ENCODE results near the gene MYO1H. TPM values are rescaled to one million over a fixed set of nuclear protein-coding genes. Genes with fewer than 3 reads are reported as not detected.
"Not testable (repeated sequence)": the region's sequence is repeated elsewhere in the genome, so short reads cannot be mapped to it uniquely, and the experiment has no call there.

Gene MYO1H
- total RNA-seq, 1 donor = not detected

DNA sequence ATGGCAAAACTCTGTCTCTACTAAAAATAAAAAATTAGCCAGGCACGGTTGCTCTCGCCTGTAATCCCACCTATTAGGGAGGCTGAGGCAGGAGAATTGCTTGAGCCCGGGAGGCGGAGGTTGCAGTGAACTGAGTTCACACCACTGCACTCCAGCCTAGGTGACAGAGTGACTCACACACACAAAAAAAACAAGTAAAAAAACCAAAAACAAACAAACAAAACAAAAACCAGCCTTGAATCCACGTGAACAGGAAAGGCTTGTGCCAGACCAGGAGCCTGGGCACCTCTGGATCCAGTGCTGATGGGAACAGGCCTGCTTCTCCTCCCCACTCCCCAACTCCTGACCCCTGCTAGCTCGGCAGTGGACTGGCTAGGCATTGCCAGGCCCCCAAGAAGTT is 42.2 kb upstream of the MYO1H start:
- no peak for DNase-seq (ENCODE audit: low read depth)
- TF ChIP-seq, protein P1, sequence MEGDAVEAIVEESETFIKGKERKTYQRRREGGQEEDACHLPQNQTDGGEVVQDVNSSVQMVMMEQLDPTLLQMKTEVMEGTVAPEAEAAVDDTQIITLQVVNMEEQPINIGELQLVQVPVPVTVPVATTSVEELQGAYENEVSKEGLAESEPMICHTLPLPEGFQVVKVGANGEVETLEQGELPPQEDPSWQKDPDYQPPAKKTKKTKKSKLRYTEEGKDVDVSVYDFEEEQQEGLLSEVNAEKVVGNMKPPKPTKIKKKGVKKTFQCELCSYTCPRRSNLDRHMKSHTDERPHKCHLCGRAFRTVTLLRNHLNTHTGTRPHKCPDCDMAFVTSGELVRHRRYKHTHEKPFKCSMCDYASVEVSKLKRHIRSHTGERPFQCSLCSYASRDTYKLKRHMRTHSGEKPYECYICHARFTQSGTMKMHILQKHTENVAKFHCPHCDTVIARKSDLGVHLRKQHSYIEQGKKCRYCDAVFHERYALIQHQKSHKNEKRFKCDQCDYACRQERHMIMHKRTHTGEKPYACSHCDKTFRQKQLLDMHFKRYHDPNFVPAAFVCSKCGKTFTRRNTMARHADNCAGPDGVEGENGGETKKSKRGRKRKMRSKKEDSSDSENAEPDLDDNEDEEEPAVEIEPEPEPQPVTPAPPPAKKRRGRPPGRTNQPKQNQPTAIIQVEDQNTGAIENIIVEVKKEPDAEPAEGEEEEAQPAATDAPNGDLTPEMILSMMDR (IDR thresholded peaks at IDR 0.05; ENCODE audit: insufficient read depth, low read depth, low read length) = no peak
- no peak overlapping the region for H3K4me3 ChIP-seq (ENCODE audit: low read depth, low read length)

DNA sequence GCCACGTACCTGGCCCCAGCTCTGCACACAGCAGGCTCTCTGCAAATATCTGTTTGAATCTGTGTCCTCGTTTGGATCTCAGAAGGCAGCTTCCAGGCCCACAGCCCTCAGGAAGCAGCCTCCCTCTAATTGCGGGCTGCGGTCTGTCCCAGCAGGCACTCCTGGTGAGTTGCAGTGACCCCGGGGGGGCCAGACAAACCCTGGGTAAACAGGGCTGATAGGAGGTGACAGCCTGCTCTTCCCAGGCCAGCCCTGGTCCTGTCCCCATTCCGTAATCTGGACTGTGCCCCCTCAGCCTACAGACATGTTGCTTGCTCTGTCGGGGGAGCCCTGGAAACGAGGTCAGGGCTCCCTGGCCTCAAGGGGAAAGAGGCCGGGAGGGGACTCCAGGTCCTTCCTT is 40.6 kb upstream of the MYO1H start:
- TF ChIP-seq, protein P1 (IDR thresholded peaks at IDR 0.05; ENCODE audit: insufficient read depth, low read depth, low read length) = no peak
- no peak for DNase-seq (ENCODE audit: low read depth)
- no peak overlapping the region for H3K4me3 ChIP-seq (ENCODE audit: low read depth, low read length)

DNA sequence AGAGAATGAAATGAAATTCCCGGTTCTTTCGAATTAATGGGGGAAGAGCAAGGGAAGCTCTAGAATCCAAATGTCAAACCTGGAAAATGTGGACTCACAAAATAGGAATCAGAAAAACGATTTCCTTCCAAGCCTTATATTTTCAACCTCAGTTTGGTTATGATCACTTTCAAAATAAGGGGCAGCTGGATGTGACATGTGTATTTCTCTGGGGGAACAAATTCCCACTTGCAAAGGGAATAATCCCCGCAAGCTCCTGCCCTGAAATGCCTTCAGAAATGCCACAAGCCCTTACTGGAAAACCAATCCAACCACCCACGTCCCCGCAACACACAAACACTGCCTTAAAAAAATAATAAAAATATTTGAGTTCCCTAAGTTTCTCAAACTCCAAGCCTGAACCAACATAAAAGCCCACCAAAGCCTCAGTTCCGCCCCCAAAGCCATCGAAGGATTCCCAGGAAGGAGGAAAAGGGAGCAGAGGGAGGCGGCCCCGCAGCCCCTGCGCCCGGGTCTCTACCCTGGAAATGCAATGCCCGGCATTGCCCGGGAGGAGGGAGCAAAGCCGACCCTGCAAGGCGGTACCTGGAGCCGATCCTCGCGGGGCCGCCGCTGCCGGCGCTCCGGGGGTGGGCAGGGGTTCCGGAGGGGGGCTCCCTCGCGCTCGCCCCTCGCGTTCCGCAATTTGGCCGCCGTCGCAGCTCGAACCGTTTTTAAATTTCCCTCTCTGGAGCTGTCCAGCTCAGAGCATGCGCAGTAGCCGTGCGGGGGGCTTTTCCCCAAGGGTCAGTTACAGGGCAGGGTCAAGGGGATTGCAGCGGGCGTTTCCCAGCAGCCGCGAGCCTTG is 38.9 kb upstream of the MYO1H start, which contains the start of gene FOXN4:
Gene FOXN4, minus strand, starts transcription at position 751 of the 847 bp plus-strand sequence. CDS start 963 bp downstream, outside the sequence.
- no peak within 1 kb of the TSS for H3K4me3 ChIP-seq (ENCODE audit: low read depth, low read length)
- DNase-seq (ENCODE audit: low read depth) = no peak
- TF ChIP-seq, protein P1 (IDR thresholded peaks at IDR 0.05; ENCODE audit: insufficient read depth, low read depth, low read length) = no peak

DNA sequence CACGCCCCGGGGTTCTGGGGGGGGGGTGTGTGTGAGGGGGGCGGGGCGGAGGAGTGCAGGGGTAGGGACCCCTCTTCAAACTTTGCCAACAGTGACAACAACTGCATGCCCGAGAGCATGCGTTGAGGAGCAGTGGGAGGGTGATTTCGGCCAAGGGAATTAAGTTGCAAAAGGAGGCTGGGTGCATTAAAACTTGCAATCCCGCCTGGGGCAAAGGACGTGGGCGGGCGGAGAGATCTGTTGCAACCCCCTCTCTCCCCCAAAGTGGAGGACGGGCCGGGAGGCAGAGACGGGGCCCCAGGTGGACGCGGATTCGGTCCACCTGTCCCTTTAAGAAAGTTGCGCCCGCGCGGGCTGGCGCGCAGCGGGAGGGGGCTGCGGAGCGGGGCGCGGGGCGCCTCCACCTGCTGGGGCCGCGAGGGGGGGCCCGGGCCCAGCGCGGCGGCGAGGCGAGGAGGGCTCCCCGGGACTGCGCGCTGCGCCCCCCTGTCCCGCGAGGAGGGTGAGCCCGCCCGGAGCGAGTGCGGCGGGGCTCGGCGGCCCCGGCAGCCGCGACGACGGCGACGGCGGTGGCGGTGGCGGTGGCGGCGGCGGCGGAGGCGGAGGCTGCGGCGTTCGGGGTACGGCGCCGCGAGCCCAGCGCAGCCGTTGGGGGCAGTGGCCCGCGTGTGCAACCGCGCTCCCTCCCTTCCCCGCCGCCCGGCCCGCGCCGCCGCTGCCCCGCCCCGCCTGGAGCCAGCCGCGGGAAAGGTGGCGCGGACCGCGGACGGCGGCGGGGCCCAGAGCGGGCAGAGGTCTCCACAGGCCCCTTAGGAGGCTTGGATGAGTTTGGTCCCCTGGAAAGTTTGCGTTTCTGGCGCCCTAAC is 38.1 kb upstream of the MYO1H start:
- TF ChIP-seq, protein P1 (IDR thresholded peaks at IDR 0.05; ENCODE audit: insufficient read depth, low read depth, low read length) = no peak
- H3K4me3 ChIP-seq (ENCODE audit: low read depth, low read length) = no peak overlapping the region
- DNase-seq (ENCODE audit: low read depth) = no peak

DNA sequence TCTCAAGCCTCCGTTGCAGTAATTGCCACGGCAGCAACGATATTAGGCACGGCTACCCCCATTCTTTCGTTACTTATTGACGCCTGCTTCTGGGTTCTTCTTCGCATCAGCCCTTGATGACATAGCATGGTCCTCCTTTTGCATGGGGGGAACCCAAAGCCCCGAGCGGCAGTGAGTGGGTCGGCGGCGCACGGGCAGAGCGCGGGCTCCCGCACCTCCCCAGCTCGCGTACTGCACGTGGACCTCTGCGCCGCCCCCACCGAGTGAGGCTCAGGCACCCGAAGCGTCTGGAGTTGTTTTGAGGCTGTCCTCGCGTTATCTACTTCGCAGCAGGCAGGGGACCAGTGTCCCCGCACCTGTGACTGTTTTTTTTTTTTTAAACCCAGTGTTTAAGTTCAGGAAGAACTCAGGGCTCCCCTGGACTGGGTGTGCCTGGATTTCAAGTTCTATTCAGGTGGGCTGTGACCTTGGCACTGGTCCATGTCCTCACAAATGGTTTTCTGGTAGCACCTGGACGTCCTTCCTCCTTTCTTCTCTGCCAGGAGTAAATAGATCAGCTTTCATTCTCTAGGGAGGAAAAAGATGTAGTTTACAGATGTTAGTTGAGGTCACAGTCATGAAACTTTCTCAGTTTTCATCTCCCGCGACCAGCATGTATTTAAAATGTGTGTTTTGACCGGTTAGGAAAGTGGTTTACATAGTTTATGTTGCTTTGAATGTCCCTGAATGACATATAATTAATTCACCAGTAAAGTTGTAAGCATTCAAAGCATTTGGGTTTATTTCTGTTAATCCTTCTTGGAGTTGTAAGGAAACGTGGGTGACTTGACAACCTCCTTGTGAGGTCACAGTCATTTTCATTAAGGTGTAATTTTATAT is 37.2 kb upstream of the MYO1H start:
- H3K4me3 ChIP-seq (ENCODE audit: low read depth, low read length) = no peak overlapping the region
- DNase-seq (ENCODE audit: low read depth) = no peak
- TF ChIP-seq, protein P1 (IDR thresholded peaks at IDR 0.05; ENCODE audit: insufficient read depth, low read depth, low read length) = no peak

DNA sequence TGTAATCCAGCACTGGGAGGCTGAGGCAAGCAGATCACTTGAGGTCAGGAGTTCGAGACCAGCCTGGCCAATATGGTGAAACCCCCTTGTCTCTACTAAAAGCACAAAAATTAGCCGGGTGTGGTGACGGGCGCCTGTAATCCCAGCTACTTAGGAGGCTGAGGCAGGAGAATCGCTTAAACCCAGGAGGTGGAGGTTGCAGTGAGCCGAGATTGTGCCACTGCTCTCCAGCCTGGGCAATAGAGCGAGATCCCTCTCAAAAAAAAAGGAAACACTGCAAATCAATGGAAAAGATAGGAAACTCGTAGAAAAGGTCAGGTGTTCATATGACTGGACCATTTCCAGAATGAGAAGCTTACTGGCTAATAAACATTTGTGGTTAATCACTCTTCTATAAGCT is 26.4 kb upstream of the MYO1H start:
- not testable (repeated sequence) for H3K4me3 ChIP-seq (ENCODE audit: low read depth, low read length); DNase-seq (ENCODE audit: low read depth)
